ENCODE measurements around the gene CCM2. TPM values are rescaled to one million over a fixed set of nuclear protein-coding genes. Genes with fewer than 3 reads are reported as not detected.

The CCM2 gene
- total RNA-seq, 1 experiment from 2014 or later = 34.2 TPM

- in situ Hi-C loops (cut with HindIII; ENCODE audit: low sequenced_read_pairs) = no loop called here
- DNase-seq (ENCODE audit: low spot score) = peak; percentile 28
Measured at GRCh38 chr7:45125193-45125904, 125.3 kb downstream of the CCM2 start.

Other genes starting within 250 kb of the CCM2 start
- 4,753 and 4,999 TPM in 2 replicates for gene PPIA, start 203.5 kb upstream of the CCM2 start, total RNA-seq (2014; rRNA removed; shearing (Covaris generic))
- 315 and 379 TPM in 2 replicates for gene H2AZ2, start 152.1 kb upstream of the CCM2 start, total RNA-seq (2014; rRNA removed; shearing (Covaris generic))
- 11.1 and 13.1 TPM in 2 replicates for gene PURB, start 114.7 kb upstream of the CCM2 start, total RNA-seq (2014; rRNA removed; shearing (Covaris generic))
- 0.37 and 0.98 TPM in 2 replicates for gene MYO1G, start 21.2 kb upstream of the CCM2 start, total RNA-seq (2014; rRNA removed; shearing (Covaris generic))
- gene NACAD, start 88.8 kb downstream of the CCM2 start, total RNA-seq (2014; rRNA removed; shearing (Covaris generic)) = not detected in 2 replicates
- gene TBRG4, start 111.5 kb downstream of the CCM2 start, total RNA-seq (2014; rRNA removed; shearing (Covaris generic)) = 133 and 136 TPM in 2 replicates
- gene RAMP3, start 157.6 kb downstream of the CCM2 start, total RNA-seq (2014; rRNA removed; shearing (Covaris generic)) = not detected in 2 replicates

Data from G401 (cell line).